NCI-H146 (cell line): ENCODE data around the gene LMAN1L.

Experiments
- DNase-seq: peaks from one replicate; lab custom pipeline; 2025; lab: John Stamatoyannopoulos, UW

The LMAN1L gene

DNA sequence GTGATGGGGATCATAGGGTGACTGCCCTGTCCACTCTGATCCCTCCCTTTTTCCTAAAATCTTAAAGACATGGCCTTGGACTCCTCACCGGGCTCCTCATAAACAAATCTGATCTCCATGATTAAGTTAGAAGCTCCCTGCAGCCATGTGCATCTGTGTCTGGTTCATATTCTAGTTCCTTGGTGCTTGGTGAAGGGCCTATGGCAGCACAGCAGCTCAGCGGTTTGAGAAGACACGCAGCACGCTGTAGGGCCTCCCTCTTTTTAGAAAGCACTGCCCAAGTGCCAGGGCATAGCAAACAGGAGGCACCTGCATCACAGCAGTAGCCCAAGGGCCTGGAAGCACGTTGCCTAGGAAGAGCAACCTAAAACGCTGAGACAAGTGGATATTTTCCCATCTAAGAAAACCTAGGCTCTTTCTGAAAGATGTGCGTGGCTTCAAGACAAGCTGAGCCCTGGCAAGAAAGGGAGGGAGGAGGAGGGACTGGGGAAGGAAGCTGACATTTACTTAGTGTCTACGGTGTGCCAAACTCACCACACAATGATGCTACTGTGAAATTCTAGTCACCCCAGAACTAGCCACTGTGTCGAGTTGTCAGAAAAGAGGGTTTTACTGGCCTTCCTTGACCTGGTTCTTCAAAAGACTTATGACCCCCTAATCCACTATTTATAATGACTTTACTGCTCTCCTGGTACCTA, 45.2 kb downstream of the LMAN1L start:
- DNase-seq, result no peak

DNA sequence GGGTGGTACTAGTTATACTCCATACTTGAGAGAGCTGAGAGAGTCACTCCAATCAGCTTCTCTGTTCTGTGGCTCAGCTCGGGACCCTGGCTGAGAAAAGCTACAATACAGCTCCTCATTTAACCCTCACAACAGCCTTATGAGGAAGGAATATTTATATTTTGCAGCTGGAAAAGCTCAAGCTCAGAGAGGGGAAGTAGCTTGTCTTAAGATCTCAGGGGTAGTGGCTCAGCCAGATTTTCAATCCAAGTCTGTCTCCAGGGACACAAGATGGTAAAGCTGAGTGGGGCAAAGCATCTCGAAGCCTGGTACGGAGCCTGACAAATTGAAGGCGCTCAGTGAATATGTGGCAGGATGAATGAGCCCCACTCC, 45.7 kb downstream of the LMAN1L start:
- no peak for DNase-seq

DNA sequence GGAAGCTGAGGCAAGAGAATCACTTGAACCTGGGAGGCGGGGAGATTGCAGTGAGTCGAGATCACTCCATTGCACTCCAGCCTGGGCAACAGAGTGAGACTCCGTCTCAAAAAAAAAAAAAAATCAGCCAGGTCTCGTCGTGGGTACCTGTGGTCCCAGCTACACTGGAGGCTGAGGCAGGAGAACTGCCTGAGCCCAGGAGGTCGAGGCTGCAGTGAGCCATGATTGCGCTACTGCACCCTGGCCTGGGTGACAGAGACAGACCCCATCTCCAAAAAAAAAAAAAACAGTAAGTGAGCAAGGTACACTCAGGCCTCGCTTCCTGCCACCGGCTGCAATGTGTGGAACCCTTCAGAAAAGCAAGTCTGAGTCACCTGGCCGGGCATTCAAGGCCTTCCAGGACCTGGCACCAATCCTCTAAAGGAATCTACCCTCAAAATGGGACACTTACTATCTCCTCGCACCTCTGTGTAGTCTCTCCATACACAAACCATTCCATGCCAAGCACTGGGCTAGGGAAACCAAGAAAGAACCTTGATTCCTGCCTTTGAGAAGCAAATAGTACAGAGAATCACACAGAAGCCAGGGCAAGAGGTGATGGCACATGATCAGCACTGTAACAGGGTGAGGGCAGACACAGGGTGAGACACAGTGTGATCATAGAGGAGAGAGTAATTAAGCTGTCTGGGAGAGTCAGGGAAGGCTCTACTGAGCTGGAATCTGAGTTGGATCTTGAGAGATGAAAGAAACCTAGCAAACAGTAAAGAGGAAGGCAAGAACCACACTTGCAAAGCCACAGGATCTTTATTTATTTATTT, 50.8 kb downstream of the LMAN1L start:
- no peak for DNase-seq

DNA sequence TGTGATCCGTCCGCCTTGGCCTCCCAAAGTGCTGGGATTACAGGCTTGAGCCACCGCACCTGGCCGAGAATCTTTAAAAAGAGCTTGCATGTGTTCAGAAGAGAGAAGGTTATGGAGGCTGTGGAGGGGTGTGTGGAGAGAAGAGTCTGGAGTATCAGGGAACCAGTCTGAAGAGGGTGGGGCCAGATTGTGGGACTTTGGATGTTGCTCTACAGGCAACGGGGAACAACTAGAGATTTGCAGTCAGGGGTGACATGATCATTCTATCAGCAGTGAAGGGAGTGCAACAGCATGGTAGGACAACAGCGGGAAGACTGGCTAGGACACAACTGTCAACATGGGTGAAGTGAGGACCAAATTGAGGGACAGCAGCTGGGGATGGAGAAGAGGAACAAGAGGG, 51.7 kb downstream of the LMAN1L start:
- DNase-seq, result no peak

DNA sequence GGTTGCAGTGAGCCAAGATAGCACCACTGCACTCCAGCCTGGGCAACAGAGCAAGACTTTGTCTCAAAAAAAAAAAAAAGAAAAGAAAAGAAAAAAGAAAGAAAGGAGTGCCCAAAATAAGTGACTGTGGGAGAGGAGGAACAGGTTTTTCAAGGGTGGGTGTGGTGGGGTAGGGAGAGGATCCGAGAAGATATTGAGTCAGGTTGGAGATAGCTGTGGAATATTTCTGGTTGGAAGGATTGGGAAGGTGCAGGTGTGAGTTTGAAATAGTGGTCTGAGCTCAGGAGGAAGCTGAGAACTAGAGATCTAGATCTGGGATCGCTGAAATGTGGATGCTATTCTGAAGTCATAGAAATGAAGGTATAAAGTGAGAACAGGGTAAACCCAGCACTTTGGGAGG, 52.7 kb downstream of the LMAN1L start:
- no peak for DNase-seq

DNA sequence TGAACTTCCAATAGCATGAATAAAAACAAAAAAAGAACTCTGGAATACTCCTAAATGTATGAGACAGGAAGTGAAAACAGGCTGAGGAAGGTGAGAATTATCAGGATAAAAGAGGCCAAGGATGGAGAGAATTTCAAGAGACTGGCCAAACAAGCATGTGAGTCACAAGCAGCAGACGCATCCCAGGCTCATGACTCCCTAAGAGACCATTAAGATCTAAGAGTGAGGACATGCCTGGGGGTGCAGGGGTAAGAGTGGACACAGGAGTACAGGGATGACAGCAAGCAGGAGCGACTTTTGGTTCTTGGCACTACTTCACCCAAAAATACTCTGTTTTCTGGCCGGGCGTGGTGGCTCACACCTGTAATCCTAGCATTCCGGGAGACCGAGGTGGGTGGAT, 53.5 kb downstream of the LMAN1L start:
- DNase-seq, result no peak

DNA sequence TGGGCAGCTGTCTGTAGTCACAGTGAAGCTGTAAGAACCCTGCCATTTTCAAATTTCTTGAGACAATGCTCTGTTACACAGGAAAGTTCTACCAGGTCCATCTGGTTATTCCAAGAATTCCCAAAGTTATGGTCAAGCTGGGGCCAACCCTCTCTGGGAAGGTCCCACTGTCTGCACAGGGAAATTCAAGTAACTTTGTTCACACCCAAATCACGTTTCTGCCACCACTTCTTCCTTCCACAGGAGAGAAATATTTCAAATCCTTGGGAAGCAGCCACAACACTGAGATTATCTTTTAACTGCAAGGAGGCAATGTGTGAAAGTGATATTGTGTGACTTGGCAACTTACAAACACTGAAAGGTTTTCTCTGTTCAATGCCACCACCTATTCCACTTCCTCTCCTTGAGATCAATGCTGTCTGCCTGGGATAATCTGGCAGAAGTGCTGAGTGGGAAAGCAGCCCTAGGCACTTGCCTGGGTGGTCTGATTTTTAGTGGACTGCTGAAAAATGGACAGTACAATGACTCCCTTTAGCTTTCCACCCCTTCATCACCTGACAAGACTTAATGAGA, 54.9 kb downstream of the LMAN1L start:
- no peak for DNase-seq

DNA sequence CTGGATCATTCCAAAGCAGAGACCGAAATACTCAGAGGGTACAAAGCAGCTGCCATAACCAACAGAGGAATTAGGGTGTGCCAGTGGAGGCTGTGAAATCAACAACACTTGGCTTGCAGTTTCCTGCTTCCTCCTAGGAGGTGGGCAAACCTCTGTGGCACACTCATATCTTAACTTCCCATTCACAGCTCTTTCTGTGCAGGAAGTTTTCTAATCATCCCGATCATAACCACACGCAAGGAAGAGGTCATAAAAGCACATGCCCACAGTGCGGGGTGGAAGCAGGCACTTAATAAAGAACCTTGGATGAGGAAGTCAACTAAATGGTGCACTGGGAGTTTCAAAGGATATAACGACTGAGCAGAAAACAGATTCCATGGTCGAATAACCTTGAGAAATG, 55.4 kb downstream of the LMAN1L start:
- DNase-seq, result no peak

DNA sequence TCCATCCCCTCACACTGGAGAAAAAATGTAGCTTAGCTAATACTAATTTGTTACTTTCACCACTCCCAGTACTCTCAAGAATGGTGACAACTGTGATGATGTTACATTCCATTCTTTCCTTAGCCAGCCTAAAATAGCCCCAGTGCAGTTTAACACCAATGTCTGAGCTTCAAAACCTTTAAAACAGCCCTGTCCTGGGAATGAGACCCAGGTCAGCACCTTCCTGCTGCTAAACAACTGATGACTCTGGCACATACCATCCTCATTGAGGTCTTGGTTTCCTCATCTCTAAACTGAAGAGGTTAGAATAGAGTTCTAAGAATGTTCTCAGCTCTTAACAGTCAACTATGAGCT, 56.7 kb downstream of the LMAN1L start:
- no peak for DNase-seq

DNA sequence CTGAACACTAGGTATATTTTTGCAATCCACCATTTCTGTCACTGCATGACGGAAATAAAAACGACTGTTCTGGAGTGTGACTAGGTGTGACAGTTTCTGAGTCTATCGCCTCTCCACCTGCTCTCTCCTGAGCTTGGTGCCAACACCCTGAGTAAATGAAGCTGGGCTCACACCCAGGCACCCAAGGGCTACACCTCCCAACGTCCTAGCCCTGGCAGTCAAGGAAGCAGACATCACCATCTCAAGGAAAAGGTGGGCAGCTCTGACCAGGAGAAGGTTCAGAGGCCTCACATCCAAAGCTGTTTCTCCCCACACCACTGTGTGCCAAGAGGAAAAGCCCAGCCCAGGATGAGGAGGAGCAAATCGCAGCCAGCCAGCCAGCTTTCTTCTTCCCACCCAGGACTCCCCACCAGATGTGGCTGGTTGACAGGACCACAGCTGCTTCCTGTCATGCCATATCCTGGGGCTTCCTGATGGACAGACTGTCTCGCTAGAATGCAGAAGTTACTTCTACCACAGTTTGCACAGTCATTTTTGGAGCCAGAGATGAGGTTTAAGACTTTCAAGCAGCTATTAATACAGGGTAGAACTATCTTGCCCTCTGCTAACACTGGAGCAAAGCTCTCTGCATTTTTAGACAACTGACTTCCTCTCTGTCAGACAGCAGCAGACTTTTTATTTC, 57.2 kb downstream of the LMAN1L start:
- DNase-seq, result no peak

DNA sequence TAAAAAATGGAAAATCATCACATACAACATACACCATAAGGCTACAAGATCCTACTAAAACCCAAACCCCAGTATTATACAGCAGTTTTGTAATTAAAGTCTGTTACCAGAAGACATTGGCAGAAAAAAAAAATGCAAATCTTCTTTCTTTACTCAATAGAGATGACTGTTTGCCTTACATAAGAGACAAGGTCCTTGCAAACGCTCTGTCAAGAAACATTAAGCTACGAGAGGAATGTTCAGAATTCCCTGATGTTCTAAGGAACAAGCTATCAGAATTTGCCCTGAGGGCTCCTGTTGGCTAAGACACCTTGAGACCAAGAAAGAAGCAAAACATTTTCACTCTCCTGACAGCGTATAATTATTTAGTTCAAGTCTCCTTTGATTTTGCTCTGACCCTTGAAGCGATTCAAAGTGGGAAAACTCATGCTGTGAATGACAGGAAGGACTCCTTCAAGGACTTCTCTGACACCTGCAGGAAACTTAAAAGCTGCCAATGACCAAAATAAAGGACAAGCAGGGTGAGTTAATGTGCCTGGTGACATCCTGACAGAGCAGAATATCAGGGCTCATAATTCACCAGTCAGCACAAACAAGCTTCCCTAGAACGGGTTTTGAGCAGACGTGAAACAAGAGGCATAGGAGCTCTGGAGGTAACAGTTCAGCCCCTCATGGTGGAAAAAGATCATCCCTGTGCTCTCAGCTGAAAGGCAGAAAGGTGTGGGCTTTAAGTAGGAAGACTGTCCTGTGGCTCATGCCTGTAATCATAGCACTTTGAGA, 58.0 kb downstream of the LMAN1L start:
- DNase-seq, result no peak

DNA sequence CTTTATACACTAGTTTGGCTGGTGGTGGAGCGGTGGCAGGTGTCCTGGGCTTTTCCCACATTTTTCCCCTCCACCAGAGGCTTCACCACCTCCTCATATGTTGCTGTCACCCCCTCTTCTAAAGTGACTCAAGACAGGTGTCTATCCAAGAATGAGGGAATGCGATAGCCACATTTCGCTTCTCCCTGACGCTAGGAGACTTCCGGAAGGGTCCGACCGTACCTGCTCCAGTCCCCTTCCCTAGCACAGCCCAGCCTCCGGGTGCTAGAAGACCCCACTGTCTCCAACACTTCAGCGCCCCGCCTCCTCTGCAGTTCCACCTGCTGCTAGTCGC, 60.0 kb downstream of the LMAN1L start:
- DNase-seq, result no peak

DNA sequence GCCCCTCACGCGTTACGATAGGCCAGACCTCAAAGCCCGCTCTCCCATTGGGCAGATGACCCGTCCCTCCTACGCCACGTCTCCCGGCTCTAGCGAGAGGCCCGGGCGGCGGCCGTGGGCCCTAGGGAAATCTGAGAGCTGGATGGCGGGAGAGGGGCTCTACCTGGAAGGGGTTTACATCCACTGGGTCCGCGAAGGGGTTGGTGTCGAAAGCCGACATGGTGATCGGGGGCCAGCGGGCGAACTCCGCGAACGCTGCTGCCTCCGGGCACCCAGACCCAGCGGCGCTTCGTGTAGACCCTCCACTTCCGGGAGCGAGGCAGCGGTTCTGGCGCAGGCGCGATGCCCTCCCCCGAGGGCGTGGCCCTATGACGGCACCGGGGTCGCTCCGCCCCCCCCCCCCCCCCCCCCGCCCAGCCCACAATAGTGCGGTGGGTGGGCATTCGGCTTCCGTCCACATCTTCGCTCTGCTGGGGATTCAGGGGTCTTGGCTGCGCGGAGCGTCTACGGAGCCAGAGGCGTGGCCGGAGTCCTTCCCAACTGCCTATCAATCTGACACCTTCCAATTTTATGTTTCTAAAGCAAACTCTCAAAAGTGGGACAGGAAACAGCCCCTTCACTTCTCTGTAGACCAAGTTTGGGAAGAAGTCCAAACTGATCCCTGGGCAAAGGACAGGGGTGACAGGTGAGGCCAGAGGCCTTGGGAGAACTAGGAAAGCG, 60.6 kb downstream of the LMAN1L start, which contains the start of gene SCAMP2:
Gene SCAMP2 (minus strand): TSS at position 330 of the 720 bp plus-strand sequence. CDS start 110 bp downstream, at position 220.
- DNase-seq, result peak; percentile 89

DNA sequence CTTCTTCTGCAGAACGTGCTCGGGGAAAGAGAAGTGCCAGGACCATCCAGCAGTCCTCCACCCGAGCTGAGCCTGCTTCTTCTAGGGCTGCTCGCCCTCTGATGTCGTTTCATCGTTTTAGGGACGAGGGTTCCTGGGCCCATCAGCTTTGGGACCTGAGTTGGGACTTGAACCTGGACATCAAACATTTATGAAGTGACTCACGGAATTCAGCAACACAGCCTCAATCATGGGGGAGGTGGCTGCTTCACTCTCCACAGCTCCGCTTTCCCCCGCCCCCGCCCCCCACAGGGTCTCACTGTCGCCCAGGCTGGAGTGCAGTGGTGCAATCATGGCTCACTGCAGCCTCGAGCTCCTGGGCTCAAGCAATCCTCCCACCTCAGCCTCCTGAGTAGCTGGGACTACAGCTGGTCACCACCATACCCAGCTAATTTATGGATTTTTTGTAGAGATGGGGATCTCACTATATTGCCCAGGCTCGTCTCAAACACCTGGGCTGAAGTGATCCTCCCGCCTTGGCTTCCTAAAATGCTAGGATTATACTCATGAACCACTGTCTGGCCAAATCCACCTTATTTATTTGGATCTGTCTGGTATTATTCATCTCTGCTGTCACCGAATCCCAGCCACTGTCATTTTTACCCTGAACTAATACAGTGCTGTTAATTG, 61.3 kb downstream of the LMAN1L start:
- peak; percentile 31 for DNase-seq
